ENCODE data around the gene ZNF488.

DNA sequence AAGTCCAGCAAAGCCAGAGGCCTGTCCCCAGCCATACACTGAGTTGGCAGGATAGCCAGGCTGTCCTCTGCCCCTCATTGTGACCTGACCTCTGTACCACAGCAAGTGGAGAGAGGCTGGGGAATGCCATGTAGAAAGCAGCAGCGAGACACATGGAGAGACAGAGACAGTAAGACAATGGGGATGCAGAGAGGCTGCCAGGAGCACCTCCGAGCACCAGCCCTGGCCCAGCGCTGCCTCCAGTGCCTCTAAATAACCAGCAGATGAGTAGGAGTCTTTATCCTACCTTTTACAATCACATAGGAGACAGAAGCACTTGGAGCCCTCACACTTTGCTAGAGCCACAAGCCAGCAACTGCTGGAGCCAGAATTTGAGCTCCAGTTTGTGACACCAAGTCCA is 53.7 kb downstream of the ZNF488 start:
- TF ChIP-seq EZH2phosphoT487 (IDR thresholded peaks at IDR 0.05; ENCODE audit: borderline replicate concordance, low read length), result no peak
- TF ChIP-seq, protein P1, sequence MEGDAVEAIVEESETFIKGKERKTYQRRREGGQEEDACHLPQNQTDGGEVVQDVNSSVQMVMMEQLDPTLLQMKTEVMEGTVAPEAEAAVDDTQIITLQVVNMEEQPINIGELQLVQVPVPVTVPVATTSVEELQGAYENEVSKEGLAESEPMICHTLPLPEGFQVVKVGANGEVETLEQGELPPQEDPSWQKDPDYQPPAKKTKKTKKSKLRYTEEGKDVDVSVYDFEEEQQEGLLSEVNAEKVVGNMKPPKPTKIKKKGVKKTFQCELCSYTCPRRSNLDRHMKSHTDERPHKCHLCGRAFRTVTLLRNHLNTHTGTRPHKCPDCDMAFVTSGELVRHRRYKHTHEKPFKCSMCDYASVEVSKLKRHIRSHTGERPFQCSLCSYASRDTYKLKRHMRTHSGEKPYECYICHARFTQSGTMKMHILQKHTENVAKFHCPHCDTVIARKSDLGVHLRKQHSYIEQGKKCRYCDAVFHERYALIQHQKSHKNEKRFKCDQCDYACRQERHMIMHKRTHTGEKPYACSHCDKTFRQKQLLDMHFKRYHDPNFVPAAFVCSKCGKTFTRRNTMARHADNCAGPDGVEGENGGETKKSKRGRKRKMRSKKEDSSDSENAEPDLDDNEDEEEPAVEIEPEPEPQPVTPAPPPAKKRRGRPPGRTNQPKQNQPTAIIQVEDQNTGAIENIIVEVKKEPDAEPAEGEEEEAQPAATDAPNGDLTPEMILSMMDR (IDR thresholded peaks at IDR 0.05; ENCODE audit: low read depth, low read length, poor library complexity, severe bottlenecking), result no peak
